Left hindlimb (tissue), 1 donor: Measurements from ENCODE around the gene NT5C1B.

Experiments
- DNase-seq: peaks from one replicate; pipeline ENCODE4 v3.0.0-alpha.2; 2018

Gene NT5C1B

DNA sequence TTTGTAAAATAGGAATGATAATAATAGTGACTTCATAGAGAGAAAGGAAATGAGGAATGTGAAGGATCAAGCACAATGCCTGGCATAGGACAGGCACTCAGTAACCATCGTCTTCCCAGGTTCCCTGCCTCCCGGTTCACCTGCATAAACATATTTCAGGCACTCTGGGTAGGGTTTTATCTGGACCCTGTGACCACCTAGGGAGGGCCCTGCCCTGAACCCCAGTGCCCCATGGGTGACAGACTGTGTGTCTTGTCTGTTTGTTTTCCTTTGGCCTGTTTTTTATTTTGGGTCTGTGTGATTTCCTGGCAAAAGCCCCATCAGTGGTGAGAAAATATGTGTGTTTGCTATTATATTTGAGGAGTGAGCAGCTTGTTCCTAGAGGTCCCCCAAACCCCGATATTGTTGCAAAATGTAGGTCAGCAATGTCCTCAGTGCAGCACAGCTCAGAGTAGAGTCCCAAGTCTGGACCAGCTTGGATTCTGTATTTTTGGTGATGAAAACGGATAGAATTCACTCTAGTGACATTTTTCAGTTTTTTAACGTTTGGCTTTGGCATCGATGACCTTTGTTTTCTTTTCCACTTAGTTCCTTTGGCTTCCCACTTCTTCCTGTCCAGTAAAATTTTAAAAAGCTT lies 9.6 kb upstream of the NT5C1B start:
- no peak for DNase-seq

DNA sequence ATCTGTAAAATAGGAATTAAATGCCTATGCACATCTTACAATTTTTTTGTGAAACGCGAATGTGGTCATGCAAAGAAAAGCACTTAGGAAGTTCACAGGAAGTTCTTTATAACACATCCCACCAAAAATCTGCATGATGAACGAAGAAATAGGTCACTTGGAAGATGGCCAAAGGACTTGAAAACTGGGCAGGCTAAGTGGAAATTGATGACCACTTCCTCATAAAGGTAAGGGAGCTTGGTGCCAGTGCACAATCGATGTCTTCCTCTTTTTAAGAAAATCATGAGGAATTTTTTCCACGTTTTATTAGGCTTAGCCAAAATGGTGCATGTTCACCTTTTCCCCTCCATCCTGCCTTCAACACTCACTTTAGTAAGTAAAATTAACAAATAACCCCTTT lies 8.2 kb upstream of the NT5C1B start:
- DNase-seq: no peak

DNA sequence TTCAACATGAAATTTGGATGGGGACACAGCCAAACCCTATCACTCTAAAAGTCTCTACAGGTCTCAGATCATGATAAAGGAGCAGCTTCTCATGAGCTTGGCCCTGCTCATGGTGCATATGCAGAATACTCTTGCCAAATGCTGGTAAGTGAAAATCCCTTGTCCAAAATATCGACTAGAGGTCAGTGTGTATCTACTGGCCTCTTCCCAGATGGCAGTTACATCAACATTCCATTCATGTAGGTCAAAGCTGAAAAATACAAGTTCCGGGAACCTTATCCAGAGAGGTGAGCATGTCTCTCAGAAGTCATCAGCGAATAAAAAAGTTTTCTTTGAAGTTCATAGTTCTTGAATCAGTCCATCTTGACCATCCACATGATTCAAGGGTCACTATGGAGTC lies 7.6 kb upstream of the NT5C1B start:
- DNase-seq: no peak

DNA sequence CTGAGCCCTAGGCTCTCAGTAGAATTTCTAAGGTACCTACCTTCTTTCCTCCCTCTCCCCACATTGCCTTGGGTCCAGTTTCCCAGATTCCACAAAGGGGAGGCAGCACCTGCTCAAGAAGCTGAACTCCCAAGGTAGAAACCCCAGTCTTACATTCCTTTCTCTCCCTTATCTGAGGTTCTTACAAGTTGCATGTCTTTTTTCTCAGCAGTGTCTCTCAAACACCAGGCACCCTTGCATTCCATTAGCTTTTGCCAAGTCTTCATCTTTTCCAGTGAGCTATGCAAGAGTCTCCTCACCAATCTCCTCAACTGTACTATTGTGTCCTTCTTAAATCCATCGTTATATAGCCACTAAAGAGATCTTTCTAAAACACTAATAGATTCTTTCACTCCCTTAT lies 4.1 kb upstream of the NT5C1B start:
- no peak for DNase-seq

DNA sequence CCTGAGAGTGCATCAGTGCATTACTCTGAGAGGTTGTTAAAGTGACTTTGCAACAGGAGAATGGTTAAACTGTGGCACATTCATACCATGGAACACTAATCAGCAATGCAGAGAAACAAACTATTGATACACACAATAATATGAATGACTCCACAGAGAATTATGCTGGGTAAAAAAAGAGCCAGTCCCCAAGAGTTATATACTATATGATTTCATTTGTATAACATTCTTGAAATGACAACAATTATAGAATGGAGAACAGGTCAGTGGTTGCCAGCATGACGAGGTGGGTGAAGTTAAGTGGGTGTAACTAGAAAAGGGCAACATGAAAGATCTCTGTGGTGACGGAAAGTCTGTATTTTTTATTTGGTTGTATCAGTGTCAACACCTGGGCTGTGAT lies 3.0 kb upstream of the NT5C1B start:
- no peak for DNase-seq

DNA sequence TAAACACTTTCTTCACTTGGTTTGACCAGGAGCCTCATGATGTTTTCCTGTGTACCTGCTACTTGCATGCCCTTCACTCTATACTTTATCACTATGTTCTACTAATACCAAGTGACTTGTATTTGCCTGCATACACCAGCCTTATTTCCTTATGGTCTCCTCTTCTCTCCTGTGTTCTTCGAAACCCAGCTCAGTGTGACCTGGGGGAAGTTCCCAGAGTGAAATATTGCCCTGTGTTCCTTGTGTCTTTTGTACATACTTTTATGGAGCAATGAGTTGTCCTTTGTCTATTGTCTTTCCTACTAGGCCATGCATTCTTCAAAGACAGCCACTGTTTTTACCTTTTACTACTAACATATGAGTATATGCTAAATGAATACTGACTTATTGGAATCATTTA lies 567 bp downstream of the NT5C1B start:
- no peak for DNase-seq

DNA sequence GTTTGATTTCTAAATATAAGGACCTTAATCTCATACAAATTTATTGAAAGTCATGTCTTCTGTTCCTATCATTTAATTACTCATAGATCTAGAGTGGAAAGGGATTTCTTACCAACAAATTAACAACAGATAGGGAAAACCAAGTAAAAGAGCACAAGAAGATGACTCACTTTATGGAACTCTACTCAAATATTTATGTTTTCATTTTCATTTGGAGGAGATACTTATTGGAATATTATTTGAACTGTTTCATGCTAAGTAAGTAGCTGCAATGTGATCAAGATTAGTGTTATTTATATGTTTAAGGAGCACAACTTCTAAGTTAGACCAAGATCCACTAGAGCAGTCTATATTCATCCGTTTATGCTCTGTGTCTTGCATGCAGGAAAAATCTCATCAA lies 1.3 kb downstream of the NT5C1B start:
- DNase-seq: no peak

DNA sequence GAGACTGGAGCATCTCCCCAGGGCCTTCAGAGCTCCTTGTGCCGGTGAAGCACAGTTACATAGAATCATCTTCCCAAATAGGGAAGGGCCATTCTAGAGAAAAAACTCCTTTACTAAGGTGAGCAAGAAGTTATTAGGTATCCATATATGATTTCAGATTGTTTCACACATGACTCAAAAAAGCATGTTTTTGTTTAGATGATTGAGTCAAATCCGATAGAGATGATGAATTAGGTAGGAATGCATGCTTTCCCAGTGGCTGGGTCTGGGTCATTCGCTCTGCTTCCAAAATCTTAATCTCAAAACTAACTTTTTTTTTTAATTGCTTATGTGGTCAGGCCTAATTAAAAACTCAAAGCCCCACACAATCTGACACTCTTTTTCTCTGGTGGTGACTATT lies 3.8 kb downstream of the NT5C1B start:
- no peak for DNase-seq

DNA sequence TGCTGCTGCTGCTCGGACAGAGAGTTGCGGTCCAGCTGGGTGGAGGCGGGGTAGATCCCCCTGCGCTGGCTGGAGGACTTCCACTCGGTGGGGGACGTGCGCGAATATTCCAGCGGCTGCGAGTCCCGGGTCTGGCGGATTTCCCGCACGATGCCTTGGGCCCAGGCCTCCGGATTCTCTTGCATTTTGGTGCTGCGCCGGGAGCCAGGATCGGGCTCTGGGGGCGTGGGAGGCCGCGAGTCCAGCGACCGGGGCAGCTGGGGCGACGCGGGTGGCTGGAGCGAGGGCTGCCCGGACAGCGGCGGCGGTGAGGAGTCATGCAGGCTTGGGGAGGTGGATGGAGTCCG lies 4.8 kb downstream of the NT5C1B start:
- DNase-seq: no peak

DNA sequence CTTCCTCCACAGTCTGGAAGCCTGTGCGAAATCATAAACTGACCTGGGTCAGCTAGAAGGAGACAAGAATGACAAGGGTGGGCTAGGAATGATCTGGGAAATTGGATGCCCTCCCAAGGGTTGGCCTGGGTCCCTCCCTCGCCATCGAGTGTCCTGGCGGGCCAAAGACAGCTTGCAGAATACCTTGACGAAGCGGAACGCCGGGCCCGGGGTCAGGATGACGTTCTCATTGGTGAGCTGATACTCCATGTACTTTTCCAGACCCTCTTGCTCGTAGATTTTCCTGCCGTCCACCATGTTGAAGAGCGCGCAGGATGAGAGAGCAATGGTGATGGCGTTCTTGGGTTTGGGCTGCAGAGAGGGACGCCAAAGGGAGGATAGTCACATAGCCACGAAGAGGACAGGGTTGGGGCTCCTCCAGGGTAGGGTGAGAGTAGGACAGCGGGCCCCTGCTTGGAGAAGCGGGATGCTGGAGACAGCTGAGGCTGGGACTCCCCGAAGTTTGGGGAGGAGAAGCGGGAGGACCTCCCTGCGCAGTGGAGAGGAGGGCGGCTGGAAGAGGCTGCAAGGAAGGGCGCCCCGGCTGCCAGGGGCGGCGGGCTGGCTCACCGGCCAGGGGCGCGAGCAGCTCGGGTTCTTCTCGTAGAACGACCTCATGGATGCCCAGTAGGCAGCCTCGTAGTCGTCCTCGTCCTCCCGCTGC lies 5.3 kb downstream of the NT5C1B start:
- no peak for DNase-seq

DNA sequence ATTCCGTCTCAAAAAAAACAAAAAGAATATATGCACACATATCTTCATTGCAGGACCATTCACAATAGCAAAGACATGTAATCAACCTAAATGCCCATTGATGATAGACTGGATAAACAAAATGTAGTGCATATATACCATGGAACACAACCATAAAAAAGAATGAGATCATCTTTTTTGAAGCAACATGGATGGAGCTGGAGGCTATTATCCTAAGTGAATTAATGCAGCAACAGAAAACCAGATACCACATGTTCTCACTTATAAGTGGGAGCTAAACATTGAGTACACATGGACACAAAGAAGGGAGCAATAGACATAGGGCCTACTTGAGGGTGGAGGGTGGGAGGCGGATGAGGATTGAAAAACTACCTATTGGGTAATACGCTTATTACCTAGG lies 8.8 kb downstream of the NT5C1B start:
- no peak for DNase-seq

DNA sequence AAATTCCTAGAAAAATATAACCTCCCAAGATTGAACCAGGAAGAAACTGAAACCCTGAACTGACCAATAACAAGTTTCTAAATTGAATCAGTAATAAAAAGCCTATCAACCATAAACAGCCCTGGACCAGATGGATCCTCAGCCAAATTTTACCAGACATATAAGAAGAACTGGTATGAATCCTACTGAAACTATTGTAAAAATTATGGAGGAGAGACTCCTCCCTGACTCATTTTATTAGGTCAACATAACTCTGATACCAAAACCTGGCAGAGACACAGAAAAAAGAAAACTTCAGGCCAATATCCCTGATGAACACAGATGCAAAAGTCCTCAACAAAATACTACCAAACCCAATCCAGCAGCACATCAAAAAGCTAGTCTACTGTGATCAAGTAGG lies 11.3 kb downstream of the NT5C1B start:
- no peak for DNase-seq

DNA sequence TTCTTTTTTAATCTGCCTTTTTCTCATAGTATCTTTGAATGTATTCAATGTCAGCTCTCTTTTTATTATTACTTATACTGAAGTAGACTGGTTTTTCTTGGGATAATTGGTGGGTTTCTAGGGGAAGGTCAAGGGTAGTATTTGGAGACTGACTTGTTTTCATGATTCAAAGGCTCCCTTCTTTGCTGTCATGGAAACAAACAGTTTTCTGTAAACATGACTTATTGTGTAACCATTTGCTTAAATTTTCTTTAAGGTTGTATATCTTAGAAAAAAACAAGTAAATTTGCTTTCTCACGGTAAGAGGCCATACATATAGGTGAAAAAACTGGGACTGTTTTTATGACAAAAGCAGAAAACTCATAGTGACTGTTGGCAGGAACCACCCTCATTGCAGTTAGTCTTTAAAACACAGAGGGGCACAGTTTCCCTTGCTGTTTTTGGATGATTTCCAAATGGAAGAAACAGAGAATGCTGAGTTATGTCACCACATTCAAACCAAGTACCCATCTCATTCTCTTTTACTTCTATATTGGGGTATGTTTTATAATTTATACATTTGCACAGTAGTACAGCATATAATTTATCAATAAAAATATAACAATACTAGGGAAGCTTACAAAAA lies 23.1 kb downstream of the NT5C1B start:
- DNase-seq: no peak

DNA sequence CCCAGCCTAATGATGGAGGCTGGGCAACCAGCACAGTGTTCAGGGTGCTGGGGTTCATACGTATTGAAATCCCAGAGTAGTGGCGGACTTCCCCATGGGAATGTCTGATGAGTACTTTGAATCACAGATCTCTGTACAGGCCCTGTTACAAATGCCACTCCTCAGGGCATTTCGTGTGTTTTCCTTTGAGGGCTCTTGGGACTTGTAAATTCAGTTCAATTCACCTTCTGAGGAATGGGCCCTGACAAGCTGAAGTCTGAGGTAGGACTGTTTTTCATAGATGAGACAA lies 28.6 kb downstream of the NT5C1B start:
- DNase-seq: no peak

DNA sequence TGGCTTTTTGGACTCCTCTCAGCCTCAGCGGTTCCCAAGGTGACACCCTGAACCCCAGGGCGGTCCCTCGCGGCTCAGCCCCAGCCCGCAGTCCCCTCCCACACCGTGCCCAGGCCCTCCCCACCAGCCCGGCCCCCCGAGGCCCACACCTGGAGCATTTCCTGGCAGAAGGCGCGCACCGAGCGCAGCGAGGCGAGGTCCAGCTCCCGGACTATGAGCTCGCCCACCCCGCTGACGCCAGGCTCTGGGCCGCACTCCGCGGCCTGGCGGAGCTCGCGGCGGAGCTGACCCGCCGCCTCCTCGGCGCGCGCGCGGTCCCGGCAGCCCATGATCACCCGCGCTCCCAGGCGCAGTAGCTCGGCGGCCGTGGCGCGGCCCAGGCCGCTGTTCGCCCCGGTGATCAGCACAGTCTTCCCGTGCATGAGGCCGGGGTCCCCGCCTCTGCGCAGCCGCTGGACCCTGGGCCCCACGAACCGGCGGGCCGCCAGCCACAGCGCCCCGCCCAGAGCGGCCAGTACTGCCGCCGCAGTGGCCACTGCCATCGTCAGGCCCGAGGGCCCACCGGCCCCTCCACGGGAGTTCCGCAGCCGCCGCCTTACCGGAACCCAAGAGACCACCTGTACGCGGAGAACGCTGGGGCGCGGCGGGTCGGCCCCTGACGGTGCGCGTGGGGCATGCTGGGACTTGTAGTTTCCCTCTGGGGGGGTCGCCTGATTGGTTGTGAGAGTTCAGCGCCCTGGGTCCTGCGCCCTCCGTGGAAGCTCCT lies 29.2 kb downstream of the NT5C1B start, which contains the start of gene RDH14:
Gene RDH14, minus strand, starts transcription at position 623 of the 766 bp plus-strand sequence. Its CDS starts 81 bp downstream, at position 542.
- DNase-seq: peak; percentile 96

DNA sequence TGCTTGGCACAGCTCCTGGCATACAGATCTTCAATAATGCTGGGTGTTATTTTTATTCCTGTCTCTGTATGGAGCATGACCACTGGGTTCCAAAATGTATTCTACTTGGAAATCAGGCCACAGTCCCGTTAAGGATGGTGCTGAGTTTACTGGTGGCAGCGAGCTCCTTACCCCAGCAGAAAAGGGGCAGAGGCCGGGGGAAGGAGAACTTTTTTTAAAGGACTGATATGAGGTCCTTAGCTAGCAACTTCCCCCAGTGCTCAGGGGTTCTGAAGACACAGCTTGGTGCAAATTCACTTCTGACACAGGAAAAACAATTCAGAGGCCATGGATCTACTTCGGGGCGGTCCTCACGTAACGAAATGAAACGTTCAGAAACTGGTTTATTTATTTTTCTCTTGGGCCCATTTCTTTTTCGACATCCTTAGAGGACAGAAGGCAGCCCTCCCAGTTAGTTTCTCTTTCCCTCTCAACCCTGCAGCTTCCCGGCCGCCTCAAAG lies 29.8 kb downstream of the NT5C1B start:
- peak; percentile 37 for DNase-seq

DNA sequence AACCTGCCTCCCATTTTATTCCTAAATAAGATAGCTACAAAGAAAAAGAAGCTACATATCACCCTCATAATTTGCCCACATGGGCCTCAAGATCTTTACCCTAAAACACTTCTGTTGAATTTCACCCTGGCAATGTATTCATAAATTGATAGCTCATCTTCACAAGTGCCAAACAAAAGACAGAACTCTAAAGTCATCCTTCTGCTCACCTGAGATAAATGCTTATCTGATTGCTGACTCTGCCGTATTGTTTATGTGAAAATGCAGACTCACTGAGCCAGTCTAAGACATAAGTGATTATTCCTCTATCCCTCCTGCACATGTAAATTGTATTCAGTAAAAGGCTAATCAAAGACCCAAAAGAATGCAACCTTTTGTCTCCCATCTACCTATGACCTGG lies 30.9 kb downstream of the NT5C1B start:
- DNase-seq: no peak

DNA sequence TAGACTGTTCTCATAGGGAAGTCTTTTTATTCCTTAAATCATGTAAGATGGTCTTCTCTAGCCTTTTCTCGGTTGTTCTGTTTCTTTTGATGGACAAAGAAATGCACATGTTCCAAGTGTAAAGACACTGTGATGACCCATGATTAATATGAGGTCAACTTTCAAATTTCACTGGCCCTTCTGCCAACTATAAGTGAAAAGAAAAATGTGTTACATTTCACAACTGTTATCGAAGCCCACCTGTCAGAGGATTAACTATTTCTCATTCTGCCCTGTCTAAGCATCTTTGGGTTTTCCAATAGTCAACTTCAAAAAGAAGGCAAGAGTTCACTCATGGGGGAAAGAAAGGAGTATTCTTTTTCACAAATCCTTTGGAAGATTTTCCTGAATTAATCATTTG lies 32.2 kb downstream of the NT5C1B start:
- DNase-seq: no peak

DNA sequence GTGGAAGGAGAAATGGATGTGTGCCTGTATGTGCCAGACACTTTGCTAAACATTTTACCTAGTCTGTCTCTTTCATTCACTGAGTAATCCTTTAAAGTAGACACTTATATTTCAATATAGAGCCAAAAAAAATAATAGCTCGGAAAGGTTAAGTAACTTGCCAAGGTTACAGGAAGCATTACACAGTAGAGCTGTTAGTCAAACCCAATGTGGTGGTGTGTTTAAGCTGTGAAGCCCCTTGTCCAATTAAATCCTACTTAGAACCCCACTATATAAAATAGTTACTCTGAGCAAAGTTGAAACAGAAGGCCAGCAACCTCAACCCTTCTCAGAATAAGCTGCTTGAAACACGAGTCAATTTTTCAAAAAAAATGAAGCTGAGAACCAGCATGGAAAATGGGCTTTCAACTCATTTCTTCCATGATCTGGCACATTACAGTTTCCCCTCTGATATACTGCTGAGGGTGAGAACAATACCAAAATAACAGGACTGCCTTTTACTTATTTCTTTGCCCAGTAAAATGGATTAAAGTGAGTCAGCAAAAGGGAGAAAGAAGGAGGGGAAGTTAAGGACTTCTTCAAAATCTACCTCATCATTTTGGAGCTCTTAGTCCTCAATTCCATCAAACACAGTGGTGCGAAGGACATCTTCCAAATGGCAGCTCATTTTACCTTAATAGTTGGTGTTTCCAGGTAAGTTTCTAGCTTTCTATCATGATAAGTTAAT lies 36.9 kb downstream of the NT5C1B start:
- no peak for DNase-seq

DNA sequence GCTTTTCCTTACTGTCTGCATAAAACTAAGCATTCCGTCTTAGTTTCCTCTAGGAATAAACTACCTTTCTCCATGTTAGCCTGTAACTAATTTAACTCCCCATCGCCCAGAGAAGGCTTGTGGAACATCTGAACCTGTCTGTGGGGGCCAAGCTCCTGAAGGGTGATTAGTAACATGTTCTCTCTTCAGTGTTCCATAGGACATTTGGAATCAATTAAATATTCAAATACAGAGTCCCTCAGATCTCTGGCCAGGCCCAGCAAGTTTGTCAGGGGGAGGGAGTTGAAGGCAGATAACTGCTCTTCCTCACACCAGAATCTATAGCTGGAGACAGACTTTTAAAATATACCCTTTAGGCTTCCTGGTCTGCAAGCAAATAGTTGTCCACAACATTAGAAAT lies 37.7 kb downstream of the NT5C1B start:
- no peak for DNase-seq

DNA sequence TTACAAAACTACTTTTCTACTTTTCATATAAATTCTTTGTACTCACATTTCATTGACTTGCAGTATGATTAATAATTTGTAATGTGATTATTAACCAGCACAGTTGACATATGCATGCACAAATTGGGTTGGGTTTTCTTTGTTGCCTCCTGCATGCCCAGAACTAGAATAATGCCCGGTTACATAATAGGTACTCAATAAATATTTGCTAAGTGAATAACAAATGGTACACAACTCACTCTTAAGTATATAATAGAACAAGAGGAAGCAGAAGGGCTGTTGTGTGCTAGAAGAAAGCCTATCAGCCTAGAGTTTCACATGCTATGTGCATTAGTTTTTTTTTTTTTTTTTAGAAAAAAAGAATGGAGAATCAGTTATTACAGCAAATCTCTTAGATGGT lies 38.2 kb downstream of the NT5C1B start:
- DNase-seq: no peak

DNA sequence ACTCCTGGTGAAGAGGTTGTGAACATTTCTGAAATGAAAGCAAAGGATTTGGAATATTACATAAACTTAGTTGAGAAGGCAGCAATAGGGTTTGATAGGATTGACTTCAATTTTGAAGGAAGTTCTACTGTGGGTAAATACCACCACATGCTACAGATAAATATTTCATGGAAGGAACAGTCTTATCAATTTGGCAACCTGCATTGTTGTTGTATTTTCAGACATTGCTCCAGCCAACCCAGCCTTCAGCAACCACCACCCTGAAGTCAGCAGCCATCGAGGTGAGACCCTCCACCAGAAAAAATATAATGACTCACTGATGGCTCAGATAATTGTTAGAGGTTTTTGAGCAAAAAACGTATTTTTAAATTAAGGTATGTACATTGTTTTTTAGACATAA lies 38.9 kb downstream of the NT5C1B start:
- DNase-seq: no peak

DNA sequence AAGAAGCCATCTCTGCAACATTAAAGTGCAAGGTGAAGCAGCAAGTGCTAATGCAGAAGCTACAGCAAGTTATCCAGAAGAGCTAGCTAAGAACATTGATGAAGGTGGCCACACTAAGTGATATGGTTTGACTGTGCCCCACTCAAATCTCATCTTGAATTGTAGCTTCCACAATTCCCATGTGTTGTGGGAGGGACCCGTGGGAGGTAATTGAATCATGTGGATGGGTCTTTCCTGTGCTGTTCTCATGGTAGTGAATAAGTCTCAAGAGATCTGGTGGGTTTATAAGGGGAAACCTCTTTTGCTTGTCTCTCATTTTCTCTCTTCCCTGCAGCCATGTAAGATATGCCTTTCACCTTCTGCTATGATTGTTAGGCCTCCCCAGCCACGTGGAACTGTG lies 40.3 kb downstream of the NT5C1B start:
- DNase-seq: no peak
